CD4-positive, alpha-beta memory T cell (primary cell): ENCODE data around the gene AGBL1. TPM values are rescaled to one million over a fixed set of nuclear protein-coding genes. Genes with fewer than 3 reads are reported as not detected.

Experiments used
- CTCF ChIA-PET: fragments of 350-600 bp; sonication (Branson Sonifier 250); formaldehyde crosslinking; loops from one replicate; lab custom pipeline; 2021; ENCODE audit warnings: inconsistent platforms; ENCODE audit not compliant: partially characterized antibody; lab: Charles Lee
- POLR2A ChIA-PET: fragments of 350-600 bp; sonication (Branson Sonifier 250); formaldehyde crosslinking; loops from one replicate; lab custom pipeline; 2021; ENCODE audit not compliant: partially characterized antibody; lab: Charles Lee
- DNase-seq, 5 donors: peaks; one replicate each; pipeline versions ENCODE4 v3.0.0 to v3.0.0-alpha.2; 2020 to 2022; ENCODE audit warnings: mixed read lengths in 1 of 5
- H3K27ac ChIP-seq: one replicate; pipeline ENCODE4 v1.7.0; 2013; ENCODE audit warnings: low read depth, low read length
- H3K27me3 ChIP-seq: 2 replicates; pipeline ENCODE4 v1.7.0; 2013; ENCODE audit warnings: mild to moderate bottlenecking, low read length, moderate library complexity; ENCODE audit not compliant: insufficient read depth
- H3K36me3 ChIP-seq: 2 replicates; pipeline ENCODE4 v1.7.0; 2013; ENCODE audit warnings: mild to moderate bottlenecking, low read length, moderate library complexity; ENCODE audit not compliant: insufficient read depth
- H3K4me1 ChIP-seq: 2 replicates; pipeline ENCODE4 v1.7.0; 2013; ENCODE audit warnings: mild to moderate bottlenecking, low read length, moderate library complexity; ENCODE audit not compliant: insufficient read depth
- H3K4me3 ChIP-seq, 2 donors: one replicate each; pipeline ENCODE4 v1.7.0; 2013; ENCODE audit warnings: low read length in 2 of 2, mild to moderate bottlenecking in 1 of 2
- H3K9me3 ChIP-seq, 2 donors: one replicate each; pipeline ENCODE4 v1.7.0; 2013; ENCODE audit warnings: low read length in 2 of 2, control low read depth in 1 of 2; ENCODE audit not compliant: control insufficient read depth in 1 of 2
- H3K27ac Mint-ChIP-seq, 7 donors: one replicate each; pipeline ENCODE4 v1.8.0; 2020 to 2021; ENCODE audit warnings: mixed read lengths in 7 of 7, mild to moderate bottlenecking in 6 of 7, inconsistent platforms in 3 of 7, moderate library complexity in 3 of 7
- H3K27me3 Mint-ChIP-seq, 2 donors: one replicate each; pipeline ENCODE4 v1.8.0; 2020 to 2021; ENCODE audit warnings: mixed read lengths in 2 of 2
- H3K36me3 Mint-ChIP-seq, 2 donors: one replicate each; pipeline ENCODE4 v1.8.0; 2020 to 2021; ENCODE audit warnings: mixed read lengths in 2 of 2, inconsistent platforms in 1 of 2, mild to moderate bottlenecking in 1 of 2
- H3K4me1 Mint-ChIP-seq, 4 donors: one replicate each; pipeline ENCODE4 v1.8.0; 2020 to 2021; ENCODE audit warnings: mixed read lengths in 4 of 4, mild to moderate bottlenecking in 1 of 4
- H3K4me3 Mint-ChIP-seq, 8 donors: one replicate each; pipeline ENCODE4 v1.8.0; 2020 to 2021; ENCODE audit warnings: mixed read lengths in 8 of 8, mild to moderate bottlenecking in 7 of 8, moderate library complexity in 6 of 8, inconsistent platforms in 3 of 8
- H3K9me3 Mint-ChIP-seq, 8 donors: one replicate each; pipeline ENCODE4 v1.8.0; 2020 to 2021; ENCODE audit warnings: mixed read lengths in 8 of 8, mild to moderate bottlenecking in 5 of 8, inconsistent platforms in 3 of 8, moderate library complexity in 1 of 8
- intact Hi-C: fragments of 100-400 bp; cut with micrococcal nuclease; formaldehyde crosslinking; loops from one replicate; pipeline ENCODE4 v1.15.1; 2023
- polyA plus RNA-seq, 2 donors: library from polyadenylated mRNA; unstranded; fragments of 300-500 nt; fragmentation: Illumina TruSeq; gene quantifications; one replicate each; pipeline ENCODE4 v1.2.3, GENCODE V29; 2021
- total RNA-seq, 2 experiments: library from RNA; stranded (reverse); gene quantifications; one replicate each; pipeline ENCODE4 v1.2.3, GENCODE V29; 2021

AGBL1 gene
- total and polyA plus RNA-seq, 4 experiments from 2014 or later, result not detected

GRCh38 chr15:86193716-86194380 lies 114.2 kb downstream of the AGBL1 start:
- Mint-ChIP-seq H3K27me3 (peaks cover 0 to 2% of the 10 kb centered on the region in 2 donors), H3K9me3 (peaks cover 0 to 2% (median 0%) of the 10 kb centered on the region in 8 donors), H3K27ac (no peak overlapping the region), H3K4me1 (no peaks in the 10 kb centered on the region), H3K4me3 (no peak overlapping the region), H3K36me3 (no peaks in the 10 kb centered on the region)
- POLR2A ChIA-PET, result no interaction called here
- Histone ChIP-seq H3K4me1 (no peaks in the 10 kb centered on the region), H3K27me3 (no peaks in the 10 kb centered on the region), H3K4me3 (no peak overlapping the region), H3K9me3 (no peaks in the 10 kb centered on the region), H3K36me3 (no peaks in the 10 kb centered on the region), H3K27ac (no peak overlapping the region)
- intact Hi-C loops, result no loop called here
- CTCF ChIA-PET, result no interaction called here
- DNase-seq, result no peak

GRCh38 chr15:86197770-86198169 lies 118.1 kb downstream of the AGBL1 start:
- no peaks in the 10 kb centered on the region for H3K4me1 ChIP-seq
- Mint-ChIP-seq H3K4me3 (no peak overlapping the region), H3K36me3 (no peaks in the 10 kb centered on the region), H3K27me3 (no peaks in the 10 kb centered on the region), H3K27ac (no peak overlapping the region), H3K9me3 (peaks cover 0 to 2% (median 0%) of the 10 kb centered on the region in 8 donors), H3K4me1 (no peaks in the 10 kb centered on the region)
- CTCF ChIA-PET, result no interaction called here
- intact Hi-C loops, result no loop called here
- no peaks in the 10 kb centered on the region for H3K36me3 ChIP-seq
- no peak for DNase-seq
- POLR2A ChIA-PET, result no interaction called here
- no peaks in the 10 kb centered on the region for H3K9me3 ChIP-seq
- no peak overlapping the region for H3K27ac ChIP-seq
- no peak overlapping the region for H3K4me3 ChIP-seq
- no peaks in the 10 kb centered on the region for H3K27me3 ChIP-seq

- intact Hi-C loops, result no loop called here
- Mint-ChIP-seq H3K27me3 (no peaks in the 10 kb centered on the region), H3K27ac (no peak overlapping the region), H3K9me3 (peaks cover 0 to 2% (median 0%) of the 10 kb centered on the region in 8 donors), H3K36me3 (no peaks in the 10 kb centered on the region), H3K4me3 (no peak overlapping the region), H3K4me1 (no peaks in the 10 kb centered on the region)
- no peak overlapping the region for H3K27ac ChIP-seq
- H3K27me3 ChIP-seq, result no peaks in the 10 kb centered on the region
- ChIA-PET POLR2A (no interaction called here), CTCF (no interaction called here)
- no peaks in the 10 kb centered on the region for H3K4me1 ChIP-seq
- H3K36me3 ChIP-seq, result no peaks in the 10 kb centered on the region
- H3K4me3 ChIP-seq, result no peak overlapping the region
- DNase-seq, result no peak
- H3K9me3 ChIP-seq, result no peaks in the 10 kb centered on the region
These were observed 119.9 kb downstream of the AGBL1 start for GRCh38 chr15:86199467-86200145.

- no peaks in the 10 kb centered on the region for H3K36me3 ChIP-seq
- H3K36me3 Mint-ChIP-seq, result no peaks in the 10 kb centered on the region
- intact Hi-C loops, result no loop called here
- H3K27me3 Mint-ChIP-seq, result no peaks in the 10 kb centered on the region
- H3K4me1 ChIP-seq, result no peaks in the 10 kb centered on the region
- H3K27ac Mint-ChIP-seq, result no peak overlapping the region
- H3K27ac ChIP-seq, result no peak overlapping the region
- H3K9me3 ChIP-seq, result no peaks in the 10 kb centered on the region
- ChIA-PET POLR2A (no interaction called here), CTCF (no interaction called here)
- no peak overlapping the region for H3K4me3 Mint-ChIP-seq
- peaks cover 0 to 2% (median 0%) of the 10 kb centered on the region in 8 donors for H3K9me3 Mint-ChIP-seq
- no peak for DNase-seq
- H3K4me1 Mint-ChIP-seq, result no peaks in the 10 kb centered on the region
- no peak overlapping the region for H3K4me3 ChIP-seq
- H3K27me3 ChIP-seq, result no peaks in the 10 kb centered on the region
These were observed 121.8 kb downstream of the AGBL1 start for GRCh38 chr15:86201313-86202008.

- DNase-seq, result no peak
- no peaks in the 10 kb centered on the region for H3K36me3 Mint-ChIP-seq
- Histone ChIP-seq H3K27ac (no peak overlapping the region), H3K27me3 (no peaks in the 10 kb centered on the region), H3K36me3 (no peaks in the 10 kb centered on the region), H3K4me3 (no peak overlapping the region), H3K4me1 (no peaks in the 10 kb centered on the region), H3K9me3 (no peaks in the 10 kb centered on the region)
- intact Hi-C loops, result no loop called here
- H3K4me1 Mint-ChIP-seq, result no peaks in the 10 kb centered on the region
- peaks cover 0 to 3% (median 0%) of the 10 kb centered on the region in 8 donors for H3K9me3 Mint-ChIP-seq
- CTCF ChIA-PET, result no interaction called here
- H3K27ac Mint-ChIP-seq, result no peak overlapping the region
- peaks cover 0 to 3% of the 10 kb centered on the region in 2 donors for H3K27me3 Mint-ChIP-seq
- no peak overlapping the region for H3K4me3 Mint-ChIP-seq
- POLR2A ChIA-PET, result no interaction called here
These were observed 123.8 kb downstream of the AGBL1 start for GRCh38 chr15:86203462-86203861.

GRCh38 chr15:86205096-86205495 lies 125.4 kb downstream of the AGBL1 start:
- Histone ChIP-seq H3K4me3 (no peak overlapping the region), H3K27me3 (no peaks in the 10 kb centered on the region), H3K9me3 (no peaks in the 10 kb centered on the region), H3K4me1 (no peaks in the 10 kb centered on the region), H3K27ac (no peak overlapping the region), H3K36me3 (no peaks in the 10 kb centered on the region)
- Mint-ChIP-seq H3K9me3 (peaks cover 0 to 4% (median 0%) of the 10 kb centered on the region in 8 donors), H3K27ac (no peak overlapping the region), H3K4me3 (no peak overlapping the region), H3K36me3 (no peaks in the 10 kb centered on the region), H3K4me1 (no peaks in the 10 kb centered on the region), H3K27me3 (peaks cover 8 to 9% of the 10 kb centered on the region in 2 donors)
- DNase-seq, result no peak
- POLR2A ChIA-PET, result no interaction called here
- CTCF ChIA-PET, result no interaction called here
- intact Hi-C loops, result no loop called here

- intact Hi-C loops, result no loop called here
- H3K4me1 ChIP-seq, result no peaks in the 10 kb centered on the region
- POLR2A ChIA-PET, result no interaction called here
These were observed 133.7 kb downstream of the AGBL1 start for GRCh38 chr15:86213420-86213819.

More at GRCh38 chr15:86213420-86213819, 133.7 kb downstream of the AGBL1 start:
- Mint-ChIP-seq H3K36me3 (no peaks in the 10 kb centered on the region), H3K9me3 (peaks cover 6 to 30% (median 19%) of the 10 kb centered on the region in 8 donors), H3K4me1 (peaks cover 0 to 5% (median 0%) of the 10 kb centered on the region in 4 donors), H3K27me3 (peaks cover 13 to 25% of the 10 kb centered on the region in 2 donors), H3K27ac (no peak overlapping the region), H3K4me3 (no peak overlapping the region)
- CTCF ChIA-PET, result no interaction called here
- H3K4me3 ChIP-seq, result no peak overlapping the region
- DNase-seq, result no peak
- no peaks in the 10 kb centered on the region for H3K27me3 ChIP-seq
- no peak overlapping the region for H3K27ac ChIP-seq
- H3K36me3 ChIP-seq, result no peaks in the 10 kb centered on the region
- H3K9me3 ChIP-seq, result peaks cover 0 to 4% of the 10 kb centered on the region in 2 donors
